Measurements from ENCODE around the gene SPATS2. TPM values are rescaled to one million over a fixed set of nuclear protein-coding genes. Genes with fewer than 3 reads are reported as not detected.

SPATS2 gene
- total and polyA plus RNA-seq, 2 donors (not counting 1 experiment from before 2014, with no cell fraction given), result 22.1 to 43.6 TPM

DNA sequence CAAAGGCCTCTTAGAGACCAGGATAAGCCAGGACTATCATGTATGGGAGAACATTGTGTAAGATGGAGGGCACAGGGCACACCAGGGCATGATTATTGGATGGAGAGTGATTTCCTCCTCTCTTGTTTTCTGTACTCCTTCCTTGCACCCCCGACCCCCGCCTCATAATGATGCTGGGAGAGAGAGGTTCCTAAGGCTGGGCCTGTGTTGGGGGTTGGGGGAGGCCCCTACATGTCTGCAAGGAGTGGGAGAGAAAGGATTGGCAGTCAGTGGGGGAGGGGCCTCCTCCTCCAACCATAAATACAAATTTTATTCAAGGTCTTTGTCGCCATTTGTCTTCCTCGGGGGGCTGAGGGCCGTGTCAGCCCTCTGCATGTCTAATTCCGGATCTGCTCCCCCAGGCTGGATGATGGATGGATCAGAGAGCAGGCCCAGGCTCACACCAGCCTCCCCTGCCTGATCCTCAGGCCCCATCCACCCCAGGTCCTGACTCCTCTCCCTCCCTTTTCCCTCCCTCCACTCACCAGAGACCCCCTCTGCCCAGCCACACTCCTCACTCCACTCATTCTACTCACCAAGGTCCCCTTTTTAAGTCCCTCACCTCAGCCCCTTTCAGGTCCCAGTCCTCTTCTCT is 28.3 kb upstream of the SPATS2 start:
- no peak overlapping the region for H3K4me3 ChIP-seq (replicated peaks in 1 of 4; ENCODE audit: control extremely low read depth in 1 of 4, insufficient read depth in 1 of 4, low read depth in 3 of 4, low read length in 4 of 4)
- H4K20me1 ChIP-seq (ENCODE audit: control insufficient read depth, extremely low read depth, insufficient read depth, low read length), result no peaks in the 10 kb centered on the region
- H3K9me3 ChIP-seq (ENCODE audit: control insufficient read depth, insufficient read depth, low read depth, low read length), result no peaks in the 10 kb centered on the region
- H3K4me2 ChIP-seq (ENCODE audit: extremely low read depth, insufficient read depth, low read length), result no peak overlapping the region
- H3K36me3 ChIP-seq (ENCODE audit: control insufficient read depth, insufficient read depth, low read length), result no peaks in the 10 kb centered on the region
- H3K27me3 ChIP-seq (ENCODE audit: control insufficient read depth, insufficient read depth, low read length), result peaks cover 64% of the 10 kb centered on the region
- no peak overlapping the region for H2AFZ ChIP-seq (ENCODE audit: low read length)
- no peak for TF ChIP-seq CTCF (conservative IDR thresholded peaks at IDR 0.05 in 1 of 2, IDR thresholded peaks at IDR 0.05 in 1 of 2; ENCODE audit: low read depth in 1 of 2, low read length in 2 of 2)
- TF ChIP-seq EZH2 (IDR thresholded peaks at IDR 0.05; ENCODE audit: low read length, missing control alignments), result no peak
- H3K79me2 ChIP-seq (ENCODE audit: control insufficient read depth, insufficient read depth, low read length), result no peaks in the 10 kb centered on the region
- H3K27ac ChIP-seq (ENCODE audit: insufficient read depth, low read length), result no peak overlapping the region
- peaks cover 9% of the 10 kb centered on the region for H3K4me1 ChIP-seq (ENCODE audit: control insufficient read depth, extremely low read depth, insufficient read depth, low read length)
- H3K9ac ChIP-seq (ENCODE audit: insufficient read depth, low read length), result no peak overlapping the region
- no peak for DNase-seq (ENCODE audit: low read depth in 2 of 2)

- peaks cover 68% of the 10 kb centered on the region for H3K27me3 ChIP-seq (ENCODE audit: control insufficient read depth, insufficient read depth, low read length)
- DNase-seq (ENCODE audit: low read depth in 2 of 2), result no peak
- H3K4me2 ChIP-seq (ENCODE audit: extremely low read depth, insufficient read depth, low read length), result no peak overlapping the region
- no peaks in the 10 kb centered on the region for H3K36me3 ChIP-seq (ENCODE audit: control insufficient read depth, insufficient read depth, low read length)
- H2AFZ ChIP-seq (ENCODE audit: low read length), result no peak overlapping the region
- TF ChIP-seq CTCF (conservative IDR thresholded peaks at IDR 0.05 in 1 of 2, IDR thresholded peaks at IDR 0.05 in 1 of 2; ENCODE audit: low read depth in 1 of 2, low read length in 2 of 2), result no peak
- no peak for TF ChIP-seq EZH2 (IDR thresholded peaks at IDR 0.05; ENCODE audit: low read length, missing control alignments)
- no peak overlapping the region for H3K9ac ChIP-seq (ENCODE audit: insufficient read depth, low read length)
- H3K79me2 ChIP-seq (ENCODE audit: control insufficient read depth, insufficient read depth, low read length), result no peaks in the 10 kb centered on the region
- H3K9me3 ChIP-seq (ENCODE audit: control insufficient read depth, insufficient read depth, low read depth, low read length), result no peaks in the 10 kb centered on the region
- H4K20me1 ChIP-seq (ENCODE audit: control insufficient read depth, extremely low read depth, insufficient read depth, low read length), result no peaks in the 10 kb centered on the region
- no peak overlapping the region for H3K27ac ChIP-seq (ENCODE audit: insufficient read depth, low read length)
- H3K4me3 ChIP-seq (replicated peaks in 1 of 4; ENCODE audit: control extremely low read depth in 1 of 4, insufficient read depth in 1 of 4, low read depth in 3 of 4, low read length in 4 of 4), result no peak overlapping the region
- peaks cover 9% of the 10 kb centered on the region for H3K4me1 ChIP-seq (ENCODE audit: control insufficient read depth, extremely low read depth, insufficient read depth, low read length)
Observed at GRCh38 chr12:49339464-49339861, 27.8 kb upstream of the SPATS2 start.

DNA sequence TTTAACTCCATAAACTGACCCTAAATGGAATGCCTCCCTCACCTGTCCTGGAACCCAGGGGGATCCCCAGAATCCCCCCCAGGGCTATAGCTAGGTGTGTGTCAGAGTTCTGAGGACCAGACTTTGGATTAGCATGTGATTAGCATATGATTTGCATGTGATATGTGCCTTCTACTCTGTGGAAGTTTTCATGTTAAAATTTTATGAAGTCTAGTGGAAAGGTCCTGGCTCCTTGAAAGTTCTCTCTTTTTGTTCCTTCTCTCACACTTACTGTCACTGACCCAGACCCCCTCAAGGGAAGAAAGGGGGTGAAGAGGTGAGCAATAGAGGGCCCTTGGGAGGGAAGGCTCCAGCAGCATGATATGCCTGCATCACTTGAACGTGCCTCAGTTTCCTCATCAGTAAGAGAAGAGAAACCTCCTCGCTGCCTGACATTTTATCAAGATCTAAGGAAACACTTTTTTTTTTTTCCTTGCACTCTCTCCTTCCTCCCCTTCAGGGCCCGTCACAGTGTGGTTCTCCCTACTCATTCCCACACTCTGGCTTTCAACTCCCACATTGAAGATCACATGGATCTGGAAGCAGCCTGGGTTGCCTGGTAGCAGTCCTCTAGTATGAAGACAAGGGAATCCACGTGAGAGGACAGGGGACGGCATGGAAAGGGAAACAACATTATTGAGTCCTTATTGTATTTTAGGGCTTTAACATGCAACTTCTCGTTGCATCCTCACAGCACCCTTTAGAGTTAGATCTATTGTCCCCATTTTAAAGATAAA is 27.0 kb upstream of the SPATS2 start:
- H3K4me3 ChIP-seq (replicated peaks in 1 of 4; ENCODE audit: control extremely low read depth in 1 of 4, insufficient read depth in 1 of 4, low read depth in 3 of 4, low read length in 4 of 4), result no peak overlapping the region
- no peak for DNase-seq (ENCODE audit: low read depth in 2 of 2)
- H3K4me1 ChIP-seq (ENCODE audit: control insufficient read depth, extremely low read depth, insufficient read depth, low read length), result peaks cover 9% of the 10 kb centered on the region
- H3K27me3 ChIP-seq (ENCODE audit: control insufficient read depth, insufficient read depth, low read length), result peaks cover 66% of the 10 kb centered on the region
- H3K79me2 ChIP-seq (ENCODE audit: control insufficient read depth, insufficient read depth, low read length), result no peaks in the 10 kb centered on the region
- H4K20me1 ChIP-seq (ENCODE audit: control insufficient read depth, extremely low read depth, insufficient read depth, low read length), result no peaks in the 10 kb centered on the region
- H3K9ac ChIP-seq (ENCODE audit: insufficient read depth, low read length), result no peak overlapping the region
- TF ChIP-seq EZH2 (IDR thresholded peaks at IDR 0.05; ENCODE audit: low read length, missing control alignments), result no peak
- no peak for TF ChIP-seq CTCF (conservative IDR thresholded peaks at IDR 0.05 in 1 of 2, IDR thresholded peaks at IDR 0.05 in 1 of 2; ENCODE audit: low read depth in 1 of 2, low read length in 2 of 2)
- H3K36me3 ChIP-seq (ENCODE audit: control insufficient read depth, insufficient read depth, low read length), result no peaks in the 10 kb centered on the region
- H2AFZ ChIP-seq (ENCODE audit: low read length), result no peak overlapping the region
- no peak overlapping the region for H3K27ac ChIP-seq (ENCODE audit: insufficient read depth, low read length)
- no peak overlapping the region for H3K4me2 ChIP-seq (ENCODE audit: extremely low read depth, insufficient read depth, low read length)
- no peaks in the 10 kb centered on the region for H3K9me3 ChIP-seq (ENCODE audit: control insufficient read depth, insufficient read depth, low read depth, low read length)
